DND-41 (cell line): Measurements from ENCODE around the gene CERS6.
"Not testable (repeated sequence)": the region's sequence is repeated elsewhere in the genome, so short reads cannot be mapped to it uniquely, and the experiment has no call there.

Source experiments
- ATAC-seq: fragments of 200-7000 bp; cut with Tn5 transposase; 3 replicates; pipeline ENCODE4 v1.9.1; 2021; ENCODE audit warnings: low read depth; ENCODE audit not compliant: insufficient read depth
- DNase-seq: peaks from one replicate; pipeline ENCODE4 v3.0.0-alpha.2; 2020
- H2AFZ ChIP-seq: 2 replicates; pipeline ENCODE4 v1.6.0; 2012; ENCODE audit warnings: low read depth, low read length
- H3K27ac ChIP-seq: 2 replicates; pipeline ENCODE4 v1.5.1; 2012; ENCODE audit warnings: low read length, inconsistent platforms
- H3K27me3 ChIP-seq: fragments of 200-600 bp; sonication (generic); 2 replicates; pipeline ENCODE4 v1.6.0; 2012; ENCODE audit warnings: low read length, mild to moderate bottlenecking, inconsistent platforms; ENCODE audit not compliant: insufficient read depth, poor library complexity
- H3K36me3 ChIP-seq: 2 replicates; pipeline ENCODE4 v1.5.1; 2012; ENCODE audit warnings: low read length, inconsistent platforms; ENCODE audit not compliant: insufficient read depth
- H3K4me1 ChIP-seq: 2 replicates; pipeline ENCODE4 v1.5.1; 2012; ENCODE audit warnings: mild to moderate bottlenecking, low read length; ENCODE audit not compliant: insufficient read depth
- H3K4me2 ChIP-seq: 2 replicates; pipeline ENCODE4 v1.6.0; 2012; ENCODE audit warnings: mild to moderate bottlenecking, moderate library complexity, low read length, inconsistent platforms; ENCODE audit not compliant: insufficient read depth
- H3K4me3 ChIP-seq, 2 experiments: fragments of 200-600 bp in 1 of 2; shearing (Covaris generic) in 1 of 2; 2 replicates each; pipeline ENCODE4 v1.5.1; 2012 to 2016; ENCODE audit warnings: inconsistent platforms in 2 of 2, low read length in 2 of 2, mild to moderate bottlenecking in 2 of 2, low read depth in 1 of 2, moderate library complexity in 1 of 2
- H3K79me2 ChIP-seq: 2 replicates; pipeline ENCODE4 v1.6.0; 2012; ENCODE audit warnings: low read length, inconsistent platforms; ENCODE audit not compliant: insufficient read depth
- H3K9ac ChIP-seq: 2 replicates; pipeline ENCODE4 v1.6.0; 2012; ENCODE audit warnings: low read depth, mild to moderate bottlenecking, inconsistent platforms, low read length, moderate library complexity
- H3K9me3 ChIP-seq: 2 replicates; pipeline ENCODE4 v1.5.1; 2012; ENCODE audit warnings: low read length, moderate library complexity, mild to moderate bottlenecking, inconsistent platforms; ENCODE audit not compliant: insufficient read depth, severe bottlenecking
- H4K20me1 ChIP-seq: 2 replicates; pipeline ENCODE4 v1.6.0; 2012; ENCODE audit warnings: low read length; ENCODE audit not compliant: insufficient read depth
- EZH2 ChIP-seq: IDR thresholded peaks from 3 replicates; pipeline ENCODE4 v1.6.1; 2012; ENCODE audit warnings: borderline replicate concordance, low read depth, mild to moderate bottlenecking, moderate library complexity, low read length, inconsistent platforms; ENCODE audit not compliant: severe bottlenecking
- TF ChIP-seq, protein P1 (sequence below): IDR thresholded peaks from 2 replicates; pipeline ENCODE4 v1.5.1; 2012; ENCODE audit warnings: borderline replicate concordance, low read length, moderate library complexity, mild to moderate bottlenecking; ENCODE audit not compliant: poor library complexity, severe bottlenecking; ENCODE audit errors: extremely low read depth

CERS6 gene

DNA sequence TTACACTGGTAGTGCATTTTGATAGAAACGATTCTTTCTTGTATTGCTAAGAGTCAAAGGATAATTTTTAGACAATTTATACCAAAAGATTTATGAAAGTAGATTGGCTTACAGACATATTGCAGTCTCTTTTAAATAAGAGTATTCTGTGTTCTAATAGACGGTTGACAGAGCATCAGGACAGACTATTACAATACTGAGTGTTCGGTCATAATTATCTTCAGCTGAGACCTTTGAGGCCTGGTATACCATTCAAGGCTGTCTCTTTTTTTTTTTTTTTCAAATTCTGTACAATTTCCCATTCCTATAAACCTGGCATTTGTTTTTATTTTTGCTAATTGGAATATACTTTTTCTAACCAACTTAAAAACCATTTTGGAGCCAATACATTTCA lies 205.8 kb downstream of the CERS6 start:
- H2AFZ ChIP-seq, result no peak overlapping the region
- H3K9ac ChIP-seq, result no peak overlapping the region
- H3K27ac ChIP-seq, result no peak overlapping the region
- H3K9me3 ChIP-seq, result no peaks in the 10 kb centered on the region
- no peak overlapping the region for H3K4me2 ChIP-seq
- no peak for DNase-seq
- no peak overlapping the region for H3K4me3 ChIP-seq
- peaks cover 2% of the 10 kb centered on the region; the same call in 1 of the 2 replicates for H3K4me1 ChIP-seq
- no peaks in the 10 kb centered on the region for H3K27me3 ChIP-seq
- H4K20me1 ChIP-seq, result peaks cover 3% of the 10 kb centered on the region; the same call in 1 of the 2 replicates
- no peak for ATAC-seq
- no peaks in the 10 kb centered on the region for H3K79me2 ChIP-seq
- H3K36me3 ChIP-seq, result no peaks in the 10 kb centered on the region
- TF ChIP-seq, protein P1, sequence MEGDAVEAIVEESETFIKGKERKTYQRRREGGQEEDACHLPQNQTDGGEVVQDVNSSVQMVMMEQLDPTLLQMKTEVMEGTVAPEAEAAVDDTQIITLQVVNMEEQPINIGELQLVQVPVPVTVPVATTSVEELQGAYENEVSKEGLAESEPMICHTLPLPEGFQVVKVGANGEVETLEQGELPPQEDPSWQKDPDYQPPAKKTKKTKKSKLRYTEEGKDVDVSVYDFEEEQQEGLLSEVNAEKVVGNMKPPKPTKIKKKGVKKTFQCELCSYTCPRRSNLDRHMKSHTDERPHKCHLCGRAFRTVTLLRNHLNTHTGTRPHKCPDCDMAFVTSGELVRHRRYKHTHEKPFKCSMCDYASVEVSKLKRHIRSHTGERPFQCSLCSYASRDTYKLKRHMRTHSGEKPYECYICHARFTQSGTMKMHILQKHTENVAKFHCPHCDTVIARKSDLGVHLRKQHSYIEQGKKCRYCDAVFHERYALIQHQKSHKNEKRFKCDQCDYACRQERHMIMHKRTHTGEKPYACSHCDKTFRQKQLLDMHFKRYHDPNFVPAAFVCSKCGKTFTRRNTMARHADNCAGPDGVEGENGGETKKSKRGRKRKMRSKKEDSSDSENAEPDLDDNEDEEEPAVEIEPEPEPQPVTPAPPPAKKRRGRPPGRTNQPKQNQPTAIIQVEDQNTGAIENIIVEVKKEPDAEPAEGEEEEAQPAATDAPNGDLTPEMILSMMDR, result no peak
- no peak for TF ChIP-seq EZH2

DNA sequence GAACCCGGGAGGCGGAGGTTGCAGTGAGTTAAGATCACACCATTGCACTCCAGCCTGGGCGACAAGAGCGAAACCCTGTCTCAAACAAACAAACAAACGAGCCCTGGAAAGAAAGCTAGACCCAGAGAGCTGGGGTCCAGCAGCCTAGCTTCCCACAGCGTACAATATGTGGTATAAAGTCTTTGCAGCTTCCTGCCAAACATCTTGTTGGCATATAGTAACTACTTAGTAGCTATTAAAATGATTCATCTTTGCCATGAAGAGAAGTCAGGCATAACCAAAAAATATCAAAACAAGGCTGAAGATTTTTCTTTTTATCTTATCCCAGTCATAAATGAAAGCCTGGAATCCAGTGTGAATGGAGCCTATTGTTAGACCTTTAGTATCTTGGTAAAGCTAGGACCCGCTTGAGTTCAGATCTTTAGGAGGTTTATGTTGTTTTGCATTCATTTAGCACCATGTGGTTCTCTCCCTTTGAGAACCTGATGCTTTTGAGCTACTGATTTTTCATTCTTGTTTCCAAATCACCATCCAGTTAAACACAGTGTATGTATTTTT lies 206.7 kb downstream of the CERS6 start:
- Histone ChIP-seq H2AFZ (no peak overlapping the region), H3K9me3 (no peaks in the 10 kb centered on the region), H3K36me3 (no peaks in the 10 kb centered on the region), H3K4me2 (no peak overlapping the region), H3K79me2 (no peaks in the 10 kb centered on the region), H3K27me3 (no peaks in the 10 kb centered on the region), H3K4me1 (peaks cover 6% of the 10 kb centered on the region; the same call in 1 of the 2 replicates), H3K9ac (no peak overlapping the region), H3K27ac (no peak overlapping the region), H3K4me3 (no peak overlapping the region), H4K20me1 (peaks cover 3% of the 10 kb centered on the region; the same call in 1 of the 2 replicates)
- DNase-seq (no peak), ATAC-seq (no peak)
- TF ChIP-seq, protein P1, result no peak
- no peak for TF ChIP-seq EZH2

DNA sequence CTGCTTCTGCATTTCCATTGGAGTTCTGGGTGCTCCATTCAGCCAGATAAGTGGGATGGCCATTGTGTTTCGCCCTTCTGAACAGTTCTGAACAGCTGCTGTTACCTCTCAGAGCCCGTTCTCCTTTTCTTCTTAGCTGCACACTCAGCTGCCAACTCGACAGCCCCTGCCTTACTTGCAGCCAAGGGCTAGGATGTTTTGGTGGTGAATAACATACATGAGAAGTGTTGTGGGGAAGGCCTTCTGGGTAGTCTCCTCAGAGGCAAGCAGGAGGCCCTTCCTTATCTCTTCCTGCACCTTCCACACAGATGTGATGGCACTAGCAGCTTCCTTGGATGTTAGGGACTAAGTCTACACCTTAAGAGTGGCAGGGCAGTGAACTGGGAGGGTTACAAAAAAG lies 207.9 kb downstream of the CERS6 start:
- Histone ChIP-seq H3K4me2 (no peak overlapping the region), H3K79me2 (no peaks in the 10 kb centered on the region), H3K27ac (no peak overlapping the region), H4K20me1 (no peaks in the 10 kb centered on the region; the same call in 1 of the 2 replicates), H3K4me3 (no peak overlapping the region), H3K36me3 (no peaks in the 10 kb centered on the region), H3K9me3 (no peaks in the 10 kb centered on the region), H2AFZ (no peak overlapping the region), H3K4me1 (peaks cover 6% of the 10 kb centered on the region; the same call in 1 of the 2 replicates), H3K27me3 (no peaks in the 10 kb centered on the region), H3K9ac (no peak overlapping the region)
- DNase-seq, result no peak
- TF ChIP-seq EZH2, result no peak
- TF ChIP-seq, protein P1, result no peak
- ATAC-seq, result no peak

DNA sequence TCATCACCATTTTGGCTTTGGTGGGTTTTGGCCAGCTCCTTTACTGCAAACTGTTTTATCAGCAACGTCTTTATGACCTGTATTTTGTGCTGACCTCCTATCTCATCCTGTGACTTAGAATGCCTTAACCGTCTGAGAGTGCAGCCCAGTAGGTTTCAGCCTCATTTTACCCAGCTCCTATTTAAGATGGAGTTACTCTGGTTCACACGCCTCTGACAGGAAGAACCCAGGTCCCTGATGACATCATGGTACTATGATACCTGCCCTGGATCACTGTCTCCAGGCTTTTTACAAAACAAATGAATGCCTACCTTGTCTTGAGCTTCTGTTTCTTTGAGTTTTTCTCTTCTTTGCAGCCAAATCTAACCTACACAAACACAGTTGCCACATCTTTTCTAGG lies 208.6 kb downstream of the CERS6 start:
- not testable (repeated sequence) for H3K4me2 ChIP-seq, DNase-seq, H3K9me3 ChIP-seq, H3K79me2 ChIP-seq, H3K27ac ChIP-seq, H3K4me3 ChIP-seq, ATAC-seq, H3K36me3 ChIP-seq, H3K27me3 ChIP-seq, H2AFZ ChIP-seq, H3K9ac ChIP-seq, H3K4me1 ChIP-seq, H4K20me1 ChIP-seq
